GM13977 (cell line): ENCODE measurements around the gene METTL25B.

Experiments
- DNase-seq: peaks from one replicate; pipeline ENCODE4 v3.0.0; 2012; ENCODE audit warnings: low spot score
- CTCF ChIP-seq: IDR thresholded peaks from 2 replicates; pipeline ENCODE4 v1.5.1; 2012; ENCODE audit warnings: mild to moderate bottlenecking, control low read depth; ENCODE audit not compliant: insufficient read depth; ENCODE audit errors: extremely low read depth, missing control alignments
- in situ Hi-C: fragments of 300-500 bp; cut with MboI; formaldehyde crosslinking; loops from one replicate; pipeline ENCODE4 v1.12.0; 2022; ENCODE audit warnings: low sequenced_read_pairs, low pct_unique_long_range_greater_than_20kb, mixed read lengths, inconsistent platforms; ENCODE audit not compliant: unreplicated experiment

The METTL25B gene

DNA sequence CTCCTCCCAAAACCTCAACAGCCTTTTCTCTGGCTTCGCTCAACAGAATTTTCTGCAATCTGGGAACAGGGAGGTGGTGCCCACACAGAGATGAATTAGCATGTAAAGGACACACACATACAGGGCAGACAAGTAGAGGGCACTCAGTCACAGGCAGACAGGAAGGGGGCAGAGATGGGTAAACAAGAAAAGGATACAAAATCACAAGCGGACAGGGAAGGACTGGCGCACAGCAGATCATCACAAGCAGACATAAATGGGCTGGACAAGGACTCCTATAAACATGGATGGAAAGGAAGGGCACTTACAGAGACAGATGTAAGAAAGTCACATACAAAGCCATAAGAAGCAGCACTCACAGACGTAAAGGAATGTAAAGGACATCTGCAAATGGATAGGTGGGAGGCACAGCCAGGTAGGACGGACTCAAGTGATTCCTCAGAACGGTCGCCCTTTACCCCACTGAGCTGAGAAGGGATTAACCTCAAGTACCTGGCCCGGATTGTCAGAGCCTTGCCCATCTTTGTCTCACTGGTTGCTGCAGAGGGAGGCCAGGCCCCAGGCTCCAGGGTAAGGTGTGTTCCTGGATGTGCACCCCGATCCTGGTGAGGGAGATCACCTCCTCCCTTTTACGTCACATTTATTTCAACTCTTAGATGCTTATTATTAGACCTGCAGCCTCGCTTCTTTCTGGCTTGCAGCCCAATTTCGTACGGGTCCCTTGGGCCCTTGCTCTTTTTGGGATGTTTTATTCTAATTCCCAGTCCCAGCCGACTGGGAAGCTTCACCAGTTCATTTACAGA is 38.2 kb downstream of the METTL25B start:
- DNase-seq = no peak
- in situ Hi-C loops = no loop called here
- TF ChIP-seq CTCF = no peak

- TF ChIP-seq CTCF = no peak
- peak; percentile 90 for DNase-seq
- in situ Hi-C loops = no loop called here
Measured at GRCh38 chr1:156767101-156767878, 39.0 kb downstream of the METTL25B start, which contains the start of gene PRCC. Gene PRCC (plus strand): TSS chr1:156767535. CDS start chr1:156767772, 237 bp downstream.

DNA sequence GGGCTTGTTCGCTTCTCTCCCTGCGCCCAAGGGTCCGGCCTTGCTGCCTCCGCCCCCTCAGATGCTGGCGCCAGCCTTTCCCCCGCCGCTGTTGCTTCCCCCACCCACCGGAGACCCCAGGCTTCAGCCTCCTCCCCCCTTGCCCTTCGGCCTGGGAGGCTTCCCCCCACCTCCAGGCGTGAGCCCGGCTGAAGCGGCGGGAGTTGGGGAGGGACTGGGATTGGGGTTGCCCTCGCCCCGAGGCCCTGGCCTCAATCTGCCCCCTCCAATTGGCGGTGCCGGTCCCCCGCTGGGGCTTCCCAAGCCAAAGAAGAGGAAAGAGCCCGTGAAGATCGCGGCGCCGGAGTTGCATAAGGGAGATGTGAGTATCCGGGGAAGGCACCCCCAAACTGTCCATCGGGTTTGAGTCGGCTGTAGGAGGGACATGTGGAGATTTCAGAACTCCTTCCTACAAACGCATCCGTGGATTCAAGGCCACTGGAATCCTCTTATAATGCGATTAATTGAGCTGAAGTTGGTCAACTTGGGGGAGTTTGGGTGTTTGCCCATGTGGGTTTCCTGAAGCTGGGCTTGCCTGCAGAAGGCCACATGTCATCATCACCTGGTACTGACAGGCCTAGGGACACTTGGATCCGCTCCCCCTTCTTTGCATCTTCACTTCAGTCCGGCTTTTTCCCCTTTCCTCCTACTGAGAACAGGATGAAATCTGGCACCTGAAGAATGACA is 39.8 kb downstream of the METTL25B start:
- no peak for TF ChIP-seq CTCF
- in situ Hi-C loops = no loop called here
- no peak for DNase-seq

DNA sequence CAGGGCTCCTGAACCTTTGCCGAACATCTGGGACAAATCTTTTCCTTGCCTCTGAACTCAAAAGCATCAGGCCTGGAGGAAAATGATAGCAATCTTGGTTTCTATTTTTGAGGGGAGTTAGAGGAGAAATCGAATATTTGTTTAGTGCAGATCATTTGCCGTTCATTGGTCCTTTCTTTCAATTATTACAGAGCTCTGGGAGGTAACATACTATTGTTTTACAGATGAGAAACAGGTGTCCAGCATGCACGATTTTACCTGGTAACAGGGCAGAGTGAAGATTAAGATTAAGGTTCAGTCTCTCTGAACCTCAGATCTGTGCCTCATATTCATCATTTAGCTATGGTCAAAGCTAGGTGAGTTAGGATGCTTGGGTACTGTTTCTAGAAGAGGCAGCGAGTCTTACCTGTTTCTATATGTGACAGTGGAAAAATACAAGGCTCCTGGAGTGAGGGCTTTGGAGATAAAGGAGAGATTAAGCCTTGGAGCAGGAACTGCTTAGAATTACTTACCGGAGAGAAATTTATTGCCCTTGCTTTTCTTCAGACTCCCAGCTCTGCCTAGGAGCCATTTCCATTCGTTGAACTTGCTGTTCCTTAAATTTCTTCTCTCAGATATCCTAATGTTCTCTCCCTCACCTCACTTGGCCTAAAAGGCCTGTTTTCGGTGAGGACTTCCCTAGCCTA is 40.5 kb downstream of the METTL25B start:
- no peak for TF ChIP-seq CTCF
- in situ Hi-C loops = no loop called here
- no peak for DNase-seq

DNA sequence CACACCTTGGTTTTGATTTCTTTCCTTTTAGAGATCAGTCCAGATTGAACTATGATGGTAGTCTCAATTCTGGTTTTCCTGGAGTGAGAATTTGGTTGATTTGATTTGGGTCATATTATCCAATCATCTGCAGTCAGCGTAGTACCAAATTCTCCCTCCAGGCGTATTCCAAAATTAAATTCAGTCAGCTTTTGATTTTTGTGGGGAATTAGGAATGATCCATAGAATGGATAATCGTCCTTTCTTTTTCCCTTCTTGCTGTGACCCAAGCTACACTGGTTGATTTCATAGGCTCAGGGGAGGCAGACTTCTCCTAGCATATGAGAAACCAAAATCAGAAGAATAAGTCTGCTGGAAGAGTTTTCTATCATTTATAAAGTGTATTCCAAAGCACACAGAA is 44.0 kb downstream of the METTL25B start:
- in situ Hi-C loops = no loop called here
- no peak for DNase-seq
- no peak for TF ChIP-seq CTCF

- in situ Hi-C loops = no loop called here
- no peak for DNase-seq
- no peak for TF ChIP-seq CTCF
Measured at GRCh38 chr1:156772728-156773497, 44.6 kb downstream of the METTL25B start.
